IMR-90 (cell line): Measurements from ENCODE around the gene MANSC4. TPM values are rescaled to one million over a fixed set of nuclear protein-coding genes. Genes with fewer than 3 reads are reported as not detected.

Experiments
- ATAC-seq: fragments of 200-7000 bp; cut with Tn5 transposase; 2 replicates; pipeline ENCODE4 v1.9.1; 2020; ENCODE audit warnings: low read depth, mild to moderate bottlenecking, moderate library complexity
- BruUV-seq: library from RNA; stranded (reverse); fragments of 400-500 nt; replicated peaks from 2 replicates; lab custom pipeline; 2021; lab: Mats Ljungman, UMichigan
- CTCF ChIA-PET: fragments of 300-600 bp; formaldehyde crosslinking; extraction: SDS; loops from one replicate; lab custom pipeline; 2021; ENCODE audit warnings: antibody characterized with exemption; lab: Yijun Ruan, JAX
- POLR2A ChIA-PET: fragments of 300-600 bp; sonication (Branson Sonifier 250); formaldehyde crosslinking; loops from one replicate; lab custom pipeline; 2022; ENCODE audit warnings: antibody characterized with exemption; ENCODE audit not compliant: unreplicated experiment; lab: Charles Lee
- DNase-seq: peaks from one replicate; pipeline ENCODE4 v3.0.0; 2013
- H2AFZ ChIP-seq: replicated peaks from 2 replicates; pipeline ENCODE3; 2013; ENCODE audit warnings: low read length, mild to moderate bottlenecking; ENCODE audit not compliant: poor library complexity
- H2AK5ac ChIP-seq: 2 replicates; pipeline ENCODE4 v1.6.1; 2013; ENCODE audit warnings: low read depth, low read length, inconsistent platforms
- H2AK9ac ChIP-seq: replicated peaks from 2 replicates; pipeline ENCODE3; 2013; ENCODE audit warnings: mild to moderate bottlenecking, low read depth, low read length, moderate library complexity; ENCODE audit not compliant: poor library complexity
- H2BK120ac ChIP-seq: 2 replicates; pipeline ENCODE4 v1.6.1; 2013; ENCODE audit warnings: low read depth, low read length, inconsistent platforms
- H2BK15ac ChIP-seq: 3 replicates; pipeline ENCODE4 v1.6.1; 2013; ENCODE audit warnings: low read depth, low read length, inconsistent platforms
- H2BK20ac ChIP-seq: 2 replicates; pipeline ENCODE4 v1.6.1; 2013; ENCODE audit warnings: low read depth, mild to moderate bottlenecking, inconsistent platforms, low read length, moderate library complexity
- H2BK5ac ChIP-seq: 2 replicates; pipeline ENCODE4 v1.6.1; 2013; ENCODE audit warnings: mild to moderate bottlenecking, low read depth, low read length, inconsistent platforms; ENCODE audit not compliant: poor library complexity, severe bottlenecking
- H3K14ac ChIP-seq: replicated peaks from 2 replicates; pipeline ENCODE4 v1.6.1; 2013; ENCODE audit warnings: low read depth, low read length, inconsistent platforms
- H3K18ac ChIP-seq: 2 replicates; pipeline ENCODE4 v1.6.1; 2013; ENCODE audit warnings: low read depth, low read length, control low read depth
- H3K23ac ChIP-seq: 2 replicates; pipeline ENCODE4 v1.6.1; 2013; ENCODE audit warnings: low read depth, low read length, inconsistent platforms
- H3K27ac ChIP-seq: 2 replicates; pipeline ENCODE4 v1.5.1; 2013; ENCODE audit warnings: mild to moderate bottlenecking, control low read depth, low read length; ENCODE audit not compliant: insufficient read depth
- H3K27me3 ChIP-seq: 2 replicates; pipeline ENCODE4 v1.6.1; 2013; ENCODE audit warnings: low read length; ENCODE audit not compliant: control insufficient read depth, insufficient read depth
- H3K36me3 ChIP-seq: 2 replicates; pipeline ENCODE4 v1.6.1; 2013; ENCODE audit warnings: low read length, mixed read lengths; ENCODE audit not compliant: control insufficient read depth, insufficient read depth
- H3K4ac ChIP-seq: 2 replicates; pipeline ENCODE4 v1.6.1; 2013; ENCODE audit warnings: low read depth, low read length, inconsistent platforms
- H3K4me1 ChIP-seq: 2 replicates; pipeline ENCODE4 v1.6.1; 2013; ENCODE audit warnings: low read length, mixed read lengths; ENCODE audit not compliant: control insufficient read depth, insufficient read depth
- H3K4me2 ChIP-seq: 2 replicates; pipeline ENCODE4 v1.6.1; 2013; ENCODE audit warnings: low read depth, mild to moderate bottlenecking, control low read depth, low read length, moderate library complexity
- H3K4me3 ChIP-seq: 2 replicates; pipeline ENCODE4 v1.5.1; 2013; ENCODE audit warnings: low read depth, mild to moderate bottlenecking, control low read depth, low read length, moderate library complexity; ENCODE audit not compliant: insufficient read depth
- H3K56ac ChIP-seq: 2 replicates; pipeline ENCODE4 v1.6.1; 2013; ENCODE audit warnings: low read length, inconsistent platforms; ENCODE audit not compliant: insufficient read depth; ENCODE audit errors: extremely low read depth
- H3K79me1 ChIP-seq, 2 experiments: 2 replicates each; pipeline ENCODE4 v1.6.1; 2013; ENCODE audit warnings: low read length in 2 of 2, inconsistent platforms in 1 of 2, low read depth in 1 of 2
- H3K9ac ChIP-seq: 2 replicates; pipeline ENCODE4 v1.6.1; 2013; ENCODE audit warnings: low read depth, low read length, control low read depth
- H3K9me1 ChIP-seq: 2 replicates; pipeline ENCODE4 v1.6.1; 2013; ENCODE audit warnings: low read length, inconsistent platforms; ENCODE audit not compliant: insufficient read depth
- H3K9me3 ChIP-seq: 2 replicates; pipeline ENCODE4 v1.6.1; 2013; ENCODE audit warnings: low read length; ENCODE audit not compliant: control insufficient read depth, insufficient read depth
- H4K20me1 ChIP-seq: 2 replicates; pipeline ENCODE4 v1.6.1; 2013; ENCODE audit warnings: low read length, inconsistent platforms; ENCODE audit not compliant: insufficient read depth
- H4K5ac ChIP-seq: 2 replicates; pipeline ENCODE4 v1.6.1; 2013; ENCODE audit warnings: mild to moderate bottlenecking, low read depth, low read length, control low read depth
- H4K8ac ChIP-seq, 2 experiments: 2 replicates each; pipeline ENCODE4 v1.6.1; 2013; ENCODE audit warnings: low read depth in 2 of 2, low read length in 2 of 2, control low read depth in 1 of 2, inconsistent platforms in 1 of 2
- H4K91ac ChIP-seq: 2 replicates; pipeline ENCODE4 v1.6.1; 2013; ENCODE audit warnings: low read depth, low read length, inconsistent platforms; ENCODE audit not compliant: insufficient read depth
- CHD1 ChIP-seq: IDR thresholded peaks from 2 replicates; pipeline ENCODE4 v1.6.1; 2012; ENCODE audit warnings: low read depth, low read length, improper control_type of control experiment
- WGBS, 2 experiments: methylation state at CpG; one replicate each; pipeline versions ENCODE4 v1.1.5 to v1.1.7; 2013; ENCODE audit warnings: missing lambda C conversion rate in 2 of 2; ENCODE audit not compliant: insufficient read length in 1 of 2; ENCODE audit errors: extremely low coverage in 2 of 2; 5-methylcytosine and 5-hydroxymethylcytosine counted together
- dilution Hi-C: fragments of 300-500 bp; cut with HindIII; formaldehyde crosslinking; loops from one replicate; pipeline ENCODE4 v1.14.3; 2018; ENCODE audit warnings: low sequenced_read_pairs; ENCODE audit not compliant: unreplicated experiment
- in situ Hi-C: fragments of 300-500 bp; cut with MboI; formaldehyde crosslinking; loops from 3 replicates; pipeline ENCODE4 v1.14.3; 2019; ENCODE audit warnings: low sequenced_read_pairs, inconsistent platforms, mixed read lengths
- intact Hi-C: fragments of 100-400 bp; cut with micrococcal nuclease; formaldehyde crosslinking; loops from 2 replicates; pipeline ENCODE4 v1.10.0; 2022
- polyA plus RNA-seq, 3 experiments: library from polyadenylated mRNA; depleted of rRNA; stranded (reverse); fragments of >200 nt; gene quantifications; 2 replicates each; pipeline ENCODE4 v1.2.3, GENCODE V29; 2012; ENCODE audit warnings: low replicate concordance in 1 of 3
- total RNA-seq: library from RNA; depleted of rRNA; stranded (reverse); fragments of >200 nt; gene quantifications from 2 replicates; pipeline ENCODE4 v1.2.3, GENCODE V29; 2012

MANSC4 gene
- total and polyA plus RNA-seq, 2 of the 4 experiments (the other 2 are of a cell fraction) = not detected

DNA sequence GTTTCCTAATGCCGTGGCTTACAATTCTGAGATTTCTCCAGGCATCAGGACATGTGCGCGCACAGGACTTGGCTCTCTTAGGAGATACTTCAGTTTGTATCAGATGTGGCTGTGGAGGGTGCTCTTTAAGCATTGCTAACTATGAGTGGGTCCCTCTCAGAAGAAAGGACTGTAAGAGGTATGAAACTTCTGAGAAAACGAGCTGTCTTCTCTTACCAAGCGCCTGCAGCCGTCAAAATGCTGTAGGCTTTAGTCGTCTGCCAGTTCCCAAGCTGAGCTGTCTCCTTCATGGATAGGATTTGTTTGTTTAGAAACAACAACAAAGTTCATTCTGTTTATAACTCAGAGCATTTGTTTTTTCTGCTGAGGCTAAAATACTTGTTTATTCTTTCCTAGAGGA, 16.1 kb upstream of the MANSC4 start:
- Histone ChIP-seq H3K4me1 (no peaks in the 10 kb centered on the region; the same call in 1 of the 2 replicates), H3K36me3 (peaks cover 34% of the 10 kb centered on the region)
- POLR2A ChIA-PET = interaction anchor here (0.6 kb wide), 1 partner anchor 217 kb away, joined by 4 read pairs; no protein-coding TSS in a partner anchor

More for the DNA sequence above, 16.1 kb upstream of the MANSC4 start:
- H3K79me1 ChIP-seq = peaks cover 15 to 55% of the 10 kb centered on the region in 2 experiments
- H2BK15ac ChIP-seq = no peak overlapping the region
- no peak overlapping the region for H2AK9ac ChIP-seq
- no peak overlapping the region for H3K14ac ChIP-seq
- H3K18ac ChIP-seq = no peak overlapping the region
- DNase-seq (no peak), ATAC-seq (no peak)
- dilution Hi-C loops (no loop called here), intact Hi-C loops (no loop called here), in situ Hi-C loops (no loop called here)
- CTCF ChIA-PET = interaction anchor here (1.5 kb wide), 1 partner anchor 25 kb away, joined by 3 read pairs; no protein-coding TSS in a partner anchor
- no peaks in the 10 kb centered on the region for H3K9me3 ChIP-seq
- no peak overlapping the region for H4K8ac ChIP-seq
- no peak overlapping the region for H4K5ac ChIP-seq
- no TSS peak for BruUV-seq
- H3K9me1 ChIP-seq = peaks cover 12% of the 10 kb centered on the region
- H4K20me1 ChIP-seq = peaks cover 7% of the 10 kb centered on the region
- no peak overlapping the region for H3K56ac ChIP-seq
- 67% methylated on average over 1 of the region's 7 CpGs; no CpG with 5 or more reads in 1 of the 2 experiments for WGBS, 2 experiments
- no peak overlapping the region for H3K4me3 ChIP-seq
- no peak overlapping the region for H2AFZ ChIP-seq
- H2BK120ac ChIP-seq = no peak overlapping the region
- H3K4me2 ChIP-seq = no peak overlapping the region
- H2BK20ac ChIP-seq = no peak overlapping the region
- no peak overlapping the region for H4K91ac ChIP-seq
- no peak overlapping the region for H3K27ac ChIP-seq
- H2BK5ac ChIP-seq = no peak overlapping the region
- no peak overlapping the region for H3K23ac ChIP-seq
- no peak overlapping the region for H3K4ac ChIP-seq
- no peak overlapping the region for H2AK5ac ChIP-seq
- no peaks in the 10 kb centered on the region for H3K27me3 ChIP-seq
- no peak overlapping the region for H3K9ac ChIP-seq
- no peak for TF ChIP-seq CHD1
